Right lobe of liver (tissue), 6 donors: Measurements from ENCODE around the gene MST1. TPM values are rescaled to one million over a fixed set of nuclear protein-coding genes. Genes with fewer than 3 reads are reported as not detected.

Source experiments
- ATAC-seq, 4 donors: fragments of 200-7000 bp; cut with Tn5 transposase; one replicate each; pipeline ENCODE4 v1.9.1; 2020; ENCODE audit warnings: mild to moderate bottlenecking in 4 of 4, moderate library complexity in 4 of 4
- DNase-seq, 3 donors: peaks; one replicate each; pipeline ENCODE4 v3.0.0-alpha.2; 2020
- H3K27ac ChIP-seq, 3 donors: fragments of 200-600 bp; one replicate each; pipeline ENCODE4 v1.8.0; 2022
- H3K27me3 ChIP-seq, 2 donors: fragments of 200-600 bp; one replicate each; pipeline ENCODE4 v1.8.0; 2022
- H3K36me3 ChIP-seq, 4 donors: fragments of 200-600 bp; sonication (generic) in 1 of 4; one replicate each; pipeline versions ENCODE4 v1.5.1 to v1.8.0; 2017 to 2022; ENCODE audit warnings: control low read depth in 1 of 4
- H3K4me1 ChIP-seq, 4 donors: fragments of 200-600 bp; sonication (generic) in 1 of 4; one replicate each; pipeline versions ENCODE4 v1.5.1 to v1.8.0; 2017 to 2022; ENCODE audit warnings: control low read depth in 1 of 4
- H3K4me3 ChIP-seq, 3 donors: fragments of 200-600 bp; one replicate each; pipeline ENCODE4 v1.8.0; 2022
- H3K9me3 ChIP-seq, 4 donors: fragments of 200-600 bp; sonication (generic) in 1 of 4; one replicate each; pipeline versions ENCODE4 v1.5.1 to v1.8.0; 2017 to 2022; ENCODE audit warnings: control low read depth in 1 of 4
- CTCF ChIP-seq, 4 donors: fragments of 200-600 bp in 3 of 4; fragments of 450-650 bp in 1 of 4; IDR thresholded peaks; one replicate each; pipeline versions ENCODE4 v1.5.1 to v1.8.0; 2016 to 2022; ENCODE audit warnings: antibody characterized with exemption in 4 of 4, mild to moderate bottlenecking in 2 of 4
- POLR2A ChIP-seq: fragments of 450-650 bp; IDR thresholded peaks from one replicate; pipeline ENCODE4 v1.6.1; 2017; ENCODE audit warnings: antibody characterized with exemption, mild to moderate bottlenecking
- WGBS: methylation state at CpG from one replicate; pipeline ENCODE4 v1.1.6; 2018; ENCODE audit warnings: low coverage, low lambda C conversion rate; ENCODE audit not compliant: insufficient coverage; ENCODE audit errors: missing lambda C conversion rate; 5-methylcytosine and 5-hydroxymethylcytosine counted together
- intact Hi-C, 2 donors: fragments of 100-400 bp; cut with DNase I; formaldehyde crosslinking; loops; one replicate each; pipeline versions ENCODE4 v1.11.2 to v1.14.1; 2022
- total RNA-seq, 6 experiments: library from RNA; depleted of rRNA in 2 of 6; stranded (reverse); fragments of >200 nt in 2 of 6; fragmentation: NEBNext Ultra II Directional in 3 of 6; extraction: Animal tissue kit (Norgen Biotek cat#: 25700) in 3 of 6; gene quantifications; one replicate each; pipeline versions ENCODE4 v1.1.0 to v1.2.4, GENCODE V29; 2016 to 2023
- donor health status: DM: no; HTN: yes; CAD: no.
- donor health status: DM: no; HTN: no; CAD: no.
- donor health status: DM: no; HTN: no; CAD: no.
- donor health status: DM: no; HTN: yes; CAD: no.
- donor health status: DM: no; HTN: yes; CAD: no.

Gene MST1
- total RNA-seq, 6 experiments from 2014 or later: 321 to 695 (median 632) TPM

DNA sequence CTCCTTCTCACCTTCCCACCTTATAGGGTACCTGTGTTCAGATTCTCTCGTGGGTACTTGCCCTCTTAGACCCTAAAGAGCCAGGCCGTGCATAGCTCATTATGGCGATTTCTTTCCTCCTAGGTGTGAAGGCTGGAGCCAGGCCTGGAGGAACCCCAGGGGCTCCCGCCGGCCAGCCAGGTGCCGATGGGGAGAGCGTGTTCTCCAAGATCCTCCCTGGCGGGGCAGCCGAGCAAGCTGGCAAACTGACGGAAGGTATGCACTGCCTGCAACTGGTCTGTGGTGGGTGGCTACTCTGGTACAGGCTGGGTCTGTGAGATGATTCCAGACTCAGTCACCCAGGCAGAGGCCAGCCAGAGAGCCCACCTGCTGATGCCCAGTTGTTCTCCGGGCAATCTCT, 25.0 kb downstream of the MST1 start:
- 86% methylated on average over 4 of the region's 11 CpGs for WGBS
- Histone ChIP-seq H3K27me3 (no peaks in the 10 kb centered on the region), H3K4me3 (no peak overlapping the region), H3K27ac (no peak overlapping the region), H3K36me3 (no peaks in the 10 kb centered on the region), H3K4me1 (peaks cover 0 to 47% (median 22%) of the 10 kb centered on the region in 4 donors), H3K9me3 (no peaks in the 10 kb centered on the region)
- intact Hi-C loops: no loop called here
- ATAC-seq (no peak), DNase-seq (no peak)
- TF ChIP-seq POLR2A: no peak
- no peak for TF ChIP-seq CTCF (IDR thresholded peaks at IDR 0.05)

- ATAC-seq (no peak), DNase-seq (no peak)
- intact Hi-C loops: no loop called here
- H3K4me3 ChIP-seq: no peak overlapping the region
- H3K9me3 ChIP-seq: no peaks in the 10 kb centered on the region
- 83% methylated on average over 1 of the region's 1 CpG for WGBS
- H3K36me3 ChIP-seq: no peaks in the 10 kb centered on the region
- no peak for TF ChIP-seq CTCF (IDR thresholded peaks at IDR 0.05)
- TF ChIP-seq POLR2A: no peak
- H3K27ac ChIP-seq: no peak overlapping the region
- H3K4me1 ChIP-seq: peaks cover 0 to 42% (median 19%) of the 10 kb centered on the region in 4 donors
- no peaks in the 10 kb centered on the region for H3K27me3 ChIP-seq
Measured at GRCh38 chr3:49663831-49664230, 25.4 kb downstream of the MST1 start.

DNA sequence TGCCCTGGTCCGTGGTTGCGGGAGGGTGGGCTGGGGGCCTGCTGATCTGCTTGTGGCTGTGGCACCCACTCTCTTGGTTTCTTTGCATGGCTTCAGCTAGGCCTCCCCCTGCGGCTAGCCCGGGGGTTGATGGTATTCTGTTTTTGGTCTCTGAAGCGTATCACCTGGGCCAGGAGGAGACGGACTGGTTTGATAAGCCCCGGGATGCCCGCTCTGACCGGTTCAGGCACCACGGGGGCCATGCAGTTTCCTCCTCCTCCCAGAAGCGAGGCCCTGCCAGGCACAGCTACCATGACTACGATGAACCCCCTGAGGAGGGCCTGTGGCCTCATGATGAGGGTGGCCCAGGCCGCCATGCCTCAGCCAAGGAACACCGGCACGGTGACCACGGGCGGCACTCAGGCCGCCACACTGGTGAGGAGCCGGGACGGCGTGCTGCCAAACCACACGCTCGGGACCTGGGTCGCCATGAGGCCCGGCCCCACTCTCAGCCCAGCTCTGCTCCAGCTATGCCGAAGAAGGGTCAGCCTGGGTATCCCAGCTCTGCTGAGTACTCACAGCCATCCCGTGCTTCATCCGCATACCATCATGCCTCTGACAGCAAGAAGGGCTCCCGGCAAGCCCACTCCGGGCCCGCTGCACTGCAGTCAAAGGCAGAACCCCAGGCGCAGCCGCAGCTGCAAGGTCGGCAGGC, 26.4 kb downstream of the MST1 start:
- no peak for ATAC-seq
- H3K4me1 ChIP-seq: peaks cover 0 to 33% (median 14%) of the 10 kb centered on the region in 4 donors
- H3K9me3 ChIP-seq: no peaks in the 10 kb centered on the region
- TF ChIP-seq CTCF (IDR thresholded peaks at IDR 0.05) (no peak), POLR2A (no peak)
- H3K27me3 ChIP-seq: no peaks in the 10 kb centered on the region
- H3K27ac ChIP-seq: no peak overlapping the region
- WGBS: 100% methylated on average over 2 of the region's 34 CpGs
- H3K4me3 ChIP-seq: no peak overlapping the region
- DNase-seq: no peak
- H3K36me3 ChIP-seq: no peaks in the 10 kb centered on the region
- intact Hi-C loops: no loop called here

DNA sequence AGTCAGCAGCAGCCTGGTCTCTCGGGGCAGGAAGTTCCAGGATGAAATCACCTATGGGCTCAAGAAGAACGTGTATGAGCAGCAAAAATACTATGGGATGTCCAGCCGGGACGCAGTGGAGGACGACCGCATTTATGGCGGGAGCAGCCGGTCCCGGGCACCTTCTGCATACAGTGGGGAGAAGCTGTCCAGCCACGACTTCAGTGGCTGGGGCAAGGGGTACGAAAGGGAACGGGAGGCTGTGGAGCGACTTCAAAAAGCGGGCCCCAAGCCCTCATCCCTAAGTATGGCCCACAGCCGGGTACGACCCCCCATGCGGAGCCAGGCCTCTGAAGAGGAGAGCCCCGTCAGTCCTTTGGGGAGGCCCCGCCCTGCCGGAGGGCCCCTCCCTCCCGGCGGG, 27.3 kb downstream of the MST1 start:
- Histone ChIP-seq H3K36me3 (no peaks in the 10 kb centered on the region), H3K27me3 (no peaks in the 10 kb centered on the region), H3K4me1 (peaks cover 0 to 24% (median 11%) of the 10 kb centered on the region in 4 donors), H3K4me3 (no peak overlapping the region), H3K27ac (no peak overlapping the region), H3K9me3 (no peaks in the 10 kb centered on the region)
- intact Hi-C loops: no loop called here
- ATAC-seq: no peak
- no peak for TF ChIP-seq CTCF (IDR thresholded peaks at IDR 0.05)
- no peak for TF ChIP-seq POLR2A
- no peak for DNase-seq
- 100% methylated on average over 1 of the region's 22 CpGs for WGBS
